ENCODE data around the gene NCAM2.

NCAM2 gene

GRCh38 chr21:21079646-21080045, 81.4 kb downstream of the NCAM2 start:
- intact Hi-C loops (cut with DNase I; ENCODE audit: low total_unique reads) = no loop called here
- no peaks in the 10 kb centered on the region for H3K36me3 ChIP-seq
- DNase-seq = no peak
- no peaks in the 10 kb centered on the region for H3K4me1 ChIP-seq
- H3K27me3 ChIP-seq = no peaks in the 10 kb centered on the region
- no peak overlapping the region for H3K27ac ChIP-seq
- no peak overlapping the region for H3K4me3 ChIP-seq
- no peaks in the 10 kb centered on the region for H3K9me3 ChIP-seq
- TF ChIP-seq, protein P1, sequence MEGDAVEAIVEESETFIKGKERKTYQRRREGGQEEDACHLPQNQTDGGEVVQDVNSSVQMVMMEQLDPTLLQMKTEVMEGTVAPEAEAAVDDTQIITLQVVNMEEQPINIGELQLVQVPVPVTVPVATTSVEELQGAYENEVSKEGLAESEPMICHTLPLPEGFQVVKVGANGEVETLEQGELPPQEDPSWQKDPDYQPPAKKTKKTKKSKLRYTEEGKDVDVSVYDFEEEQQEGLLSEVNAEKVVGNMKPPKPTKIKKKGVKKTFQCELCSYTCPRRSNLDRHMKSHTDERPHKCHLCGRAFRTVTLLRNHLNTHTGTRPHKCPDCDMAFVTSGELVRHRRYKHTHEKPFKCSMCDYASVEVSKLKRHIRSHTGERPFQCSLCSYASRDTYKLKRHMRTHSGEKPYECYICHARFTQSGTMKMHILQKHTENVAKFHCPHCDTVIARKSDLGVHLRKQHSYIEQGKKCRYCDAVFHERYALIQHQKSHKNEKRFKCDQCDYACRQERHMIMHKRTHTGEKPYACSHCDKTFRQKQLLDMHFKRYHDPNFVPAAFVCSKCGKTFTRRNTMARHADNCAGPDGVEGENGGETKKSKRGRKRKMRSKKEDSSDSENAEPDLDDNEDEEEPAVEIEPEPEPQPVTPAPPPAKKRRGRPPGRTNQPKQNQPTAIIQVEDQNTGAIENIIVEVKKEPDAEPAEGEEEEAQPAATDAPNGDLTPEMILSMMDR (IDR thresholded peaks at IDR 0.05) = no peak

DNA sequence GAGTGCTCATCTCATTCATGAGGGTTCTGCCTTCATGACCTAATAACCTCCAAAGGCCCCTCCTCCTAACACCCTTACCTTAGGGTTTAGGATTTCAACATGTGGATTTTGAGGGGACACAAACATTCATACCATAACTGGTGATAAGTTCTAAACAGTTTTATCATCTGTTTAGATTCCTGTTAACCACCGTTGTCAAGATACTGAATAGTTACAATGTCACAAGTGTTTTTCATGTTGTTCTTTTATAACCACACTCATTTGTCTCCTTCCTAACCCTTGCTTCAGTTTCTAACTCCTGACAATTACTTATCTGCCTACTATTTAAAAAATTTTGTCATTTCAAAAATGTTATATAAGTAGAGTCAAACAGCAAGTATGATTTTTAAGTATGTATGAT, 86.0 kb downstream of the NCAM2 start:
- no peak for DNase-seq
- intact Hi-C loops (cut with DNase I; ENCODE audit: low total_unique reads) = no loop called here
- H3K4me1 ChIP-seq = no peaks in the 10 kb centered on the region
- H3K27ac ChIP-seq = no peak overlapping the region
- no peaks in the 10 kb centered on the region for H3K36me3 ChIP-seq
- no peak overlapping the region for H3K4me3 ChIP-seq
- no peaks in the 10 kb centered on the region for H3K9me3 ChIP-seq
- no peaks in the 10 kb centered on the region for H3K27me3 ChIP-seq
- TF ChIP-seq, protein P1 (IDR thresholded peaks at IDR 0.05) = no peak

DNA sequence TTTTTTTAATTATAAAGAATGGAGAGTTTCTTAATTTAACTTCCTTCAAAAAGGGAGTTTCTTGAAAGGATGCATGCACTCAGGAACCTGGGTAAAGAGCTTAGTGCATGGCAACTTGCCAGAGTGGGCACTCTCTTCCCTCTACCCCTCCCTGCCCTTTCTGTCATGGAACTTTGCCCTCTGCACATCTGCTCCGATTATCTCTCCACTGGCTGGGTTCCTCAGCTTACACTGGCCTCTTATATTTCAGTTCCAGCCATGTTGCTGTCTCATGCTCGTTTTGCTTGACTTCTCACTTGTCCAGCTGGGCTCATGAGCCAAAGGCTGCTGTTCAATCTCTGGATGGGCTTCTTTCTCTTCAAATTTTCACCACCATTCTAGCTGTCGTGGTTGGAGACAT, 87.0 kb downstream of the NCAM2 start:
- DNase-seq = no peak
- TF ChIP-seq, protein P1 (IDR thresholded peaks at IDR 0.05) = no peak
- H3K27ac ChIP-seq = no peak overlapping the region
- H3K27me3 ChIP-seq = no peaks in the 10 kb centered on the region
- no peaks in the 10 kb centered on the region for H3K36me3 ChIP-seq
- intact Hi-C loops (cut with DNase I; ENCODE audit: low total_unique reads) = no loop called here
- H3K4me1 ChIP-seq = no peaks in the 10 kb centered on the region
- H3K4me3 ChIP-seq = no peak overlapping the region
- no peaks in the 10 kb centered on the region for H3K9me3 ChIP-seq

DNA sequence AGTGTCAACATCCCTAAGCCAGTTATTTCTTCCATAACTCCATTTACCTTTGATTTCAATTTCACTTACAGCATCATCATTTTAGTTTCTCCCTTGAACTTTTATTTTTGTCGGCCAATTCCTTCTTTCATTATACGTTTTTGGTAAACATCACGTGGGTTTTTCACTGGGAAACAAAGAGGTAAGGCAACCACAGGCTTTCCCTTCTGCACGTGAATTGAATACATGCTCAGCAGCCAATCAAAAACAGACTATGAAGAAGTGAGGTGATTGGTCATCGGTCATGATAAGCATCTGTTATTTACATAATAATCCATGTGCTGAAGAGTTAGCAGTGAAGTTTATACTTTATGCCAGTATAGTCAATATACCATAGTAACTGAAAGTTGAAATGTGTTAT, 98.7 kb downstream of the NCAM2 start:
- TF ChIP-seq, protein P1 (IDR thresholded peaks at IDR 0.05) = no peak
- Histone ChIP-seq H3K27me3 (no peaks in the 10 kb centered on the region), H3K4me3 (no peak overlapping the region), H3K9me3 (no peaks in the 10 kb centered on the region), H3K27ac (no peak overlapping the region), H3K36me3 (no peaks in the 10 kb centered on the region), H3K4me1 (no peaks in the 10 kb centered on the region)
- intact Hi-C loops (cut with DNase I; ENCODE audit: low total_unique reads) = no loop called here
- no peak for DNase-seq

DNA sequence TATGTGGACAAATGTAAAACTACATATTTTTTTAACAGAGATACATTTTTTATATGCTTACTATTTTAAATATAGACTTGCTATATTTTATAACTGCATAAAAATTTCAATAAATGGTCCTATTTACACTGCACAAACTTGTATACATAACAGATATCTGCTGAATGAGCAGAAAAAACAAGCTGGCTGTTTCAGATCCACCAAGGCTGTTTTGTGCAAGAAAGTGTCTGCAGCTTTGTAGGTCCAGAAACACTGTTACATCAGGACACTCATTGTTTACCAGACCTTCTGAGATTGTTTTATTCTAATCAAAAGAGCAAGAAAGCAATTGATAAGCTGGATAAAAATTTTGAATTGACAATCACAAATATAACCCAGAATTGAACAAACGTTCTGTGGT, 99.3 kb downstream of the NCAM2 start:
- DNase-seq = no peak
- Histone ChIP-seq H3K27ac (no peak overlapping the region), H3K27me3 (no peaks in the 10 kb centered on the region), H3K4me1 (no peaks in the 10 kb centered on the region), H3K9me3 (no peaks in the 10 kb centered on the region), H3K36me3 (no peaks in the 10 kb centered on the region), H3K4me3 (no peak overlapping the region)
- TF ChIP-seq, protein P1 (IDR thresholded peaks at IDR 0.05) = no peak
- intact Hi-C loops (cut with DNase I; ENCODE audit: low total_unique reads) = no loop called here

GRCh38 chr21:21101911-21102310, 103.7 kb downstream of the NCAM2 start:
- no peak overlapping the region for H3K4me3 ChIP-seq
- intact Hi-C loops (cut with DNase I; ENCODE audit: low total_unique reads) = no loop called here
- TF ChIP-seq, protein P1 (IDR thresholded peaks at IDR 0.05) = no peak
- no peak for DNase-seq
- H3K4me1 ChIP-seq = no peaks in the 10 kb centered on the region
- H3K27me3 ChIP-seq = no peaks in the 10 kb centered on the region
- no peak overlapping the region for H3K27ac ChIP-seq
- H3K9me3 ChIP-seq = no peaks in the 10 kb centered on the region
- no peaks in the 10 kb centered on the region for H3K36me3 ChIP-seq

Data from tibial artery (tissue), 4 donors.